Measurements from ENCODE around the gene PARN.

GRCh38 chr16:14668556-14669223 is 38.6 kb upstream of the PARN start:
- no peak for TF ChIP-seq POLR2AphosphoS5 (IDR thresholded peaks at IDR 0.05; ENCODE audit: low read depth, low read length)
- no peak for TF ChIP-seq POLR2A (IDR thresholded peaks at IDR 0.05; ENCODE audit: low read depth, low read length)
- TF ChIP-seq TAF1 (IDR thresholded peaks at IDR 0.05; ENCODE audit: borderline replicate concordance, low read depth, low read length) = no peak
